T-helper 17 cell (primary cell): ENCODE results near the gene TRABD2B. TPM values are rescaled to one million over a fixed set of nuclear protein-coding genes. Genes with fewer than 3 reads are reported as not detected.

Source experiments
- ATAC-seq: fragments of 150-1000 bp; cut with Tn5 transposase; 2 replicates; pipeline ENCODE4 v1.10.0; 2021; ENCODE audit warnings: mild to moderate bottlenecking, moderate library complexity
- DNase-seq, 3 donors: peaks; one replicate each; pipeline versions ENCODE4 v3.0.0 to v3.0.0-alpha.2; 2020 to 2021
- H3K9me3 ChIP-seq: one replicate; pipeline ENCODE4 v1.7.0; 2013; ENCODE audit warnings: low read length, mild to moderate bottlenecking; ENCODE audit not compliant: control insufficient read depth, poor library complexity, severe bottlenecking
- H3K27ac Mint-ChIP-seq: one replicate; pipeline ENCODE4 v1.8.0; 2022; ENCODE audit warnings: mild to moderate bottlenecking, moderate library complexity, mixed read lengths
- H3K27me3 Mint-ChIP-seq: one replicate; pipeline ENCODE4 v1.8.0; 2022; ENCODE audit warnings: mixed read lengths
- H3K36me3 Mint-ChIP-seq: one replicate; pipeline ENCODE4 v1.8.0; 2022; ENCODE audit warnings: low read depth, mixed read lengths
- H3K4me1 Mint-ChIP-seq: one replicate; pipeline ENCODE4 v1.8.0; 2022; ENCODE audit warnings: mild to moderate bottlenecking, mixed read lengths
- H3K4me3 Mint-ChIP-seq: one replicate; pipeline ENCODE4 v1.8.0; 2022; ENCODE audit warnings: mild to moderate bottlenecking, moderate library complexity, mixed read lengths
- total RNA-seq, 4 donors: library from RNA in 2 of 4; stranded (reverse) in 2 of 4; gene quantifications; one replicate each; pipeline ENCODE4 v1.2.3 and lab custom pipeline; 2022 to 2026

The TRABD2B gene
- total RNA-seq, 2 donors from 2014 or later: not detected

GRCh38 chr1:47912756-47913155, 84.4 kb downstream of the TRABD2B start:
- no peak for DNase-seq
- no peak for ATAC-seq
- no peaks in the 10 kb centered on the region for H3K4me1 Mint-ChIP-seq
- no peaks in the 10 kb centered on the region for H3K36me3 Mint-ChIP-seq
- no peak overlapping the region for H3K27ac Mint-ChIP-seq
- H3K4me3 Mint-ChIP-seq: no peak overlapping the region
- H3K9me3 ChIP-seq: no peaks in the 10 kb centered on the region
- peaks cover 59% of the 10 kb centered on the region for H3K27me3 Mint-ChIP-seq

DNA sequence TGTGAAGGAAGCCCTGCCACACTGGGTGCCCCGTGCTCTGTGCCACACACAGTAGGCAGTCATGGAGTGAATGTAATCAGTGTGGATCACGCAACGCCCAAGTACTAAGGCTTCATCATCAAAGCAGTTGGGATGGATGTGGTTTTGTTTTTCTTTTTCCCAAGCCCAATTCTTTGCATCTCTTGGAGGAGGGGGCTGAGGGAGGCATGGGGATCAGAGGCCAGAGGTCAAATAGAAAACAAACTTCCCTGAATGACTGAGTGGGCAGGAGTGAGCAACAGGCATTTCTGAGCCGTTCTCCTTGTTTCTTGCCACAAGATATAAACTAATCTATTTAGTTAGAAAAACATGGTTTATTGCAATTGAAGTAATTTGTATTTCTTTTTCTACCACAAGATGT, 85.3 kb downstream of the TRABD2B start:
- Mint-ChIP-seq H3K27me3 (peaks cover 64% of the 10 kb centered on the region), H3K27ac (no peak overlapping the region), H3K36me3 (no peaks in the 10 kb centered on the region), H3K4me1 (no peaks in the 10 kb centered on the region), H3K4me3 (no peak overlapping the region)
- no peaks in the 10 kb centered on the region for H3K9me3 ChIP-seq
- DNase-seq: no peak
- ATAC-seq: no peak

GRCh38 chr1:47911424-47911823, 85.8 kb downstream of the TRABD2B start:
- no peaks in the 10 kb centered on the region for H3K9me3 ChIP-seq
- no peak for ATAC-seq
- peaks cover 64% of the 10 kb centered on the region for H3K27me3 Mint-ChIP-seq
- no peak overlapping the region for H3K4me3 Mint-ChIP-seq
- H3K27ac Mint-ChIP-seq: no peak overlapping the region
- H3K36me3 Mint-ChIP-seq: no peaks in the 10 kb centered on the region
- no peak for DNase-seq
- no peaks in the 10 kb centered on the region for H3K4me1 Mint-ChIP-seq

GRCh38 chr1:47908258-47908657, 88.9 kb downstream of the TRABD2B start:
- no peaks in the 10 kb centered on the region for H3K9me3 ChIP-seq
- Mint-ChIP-seq H3K4me1 (no peaks in the 10 kb centered on the region), H3K27me3 (peaks cover 70% of the 10 kb centered on the region), H3K36me3 (no peaks in the 10 kb centered on the region), H3K27ac (no peak overlapping the region), H3K4me3 (no peak overlapping the region)
- ATAC-seq (no peak), DNase-seq (no peak)

DNA sequence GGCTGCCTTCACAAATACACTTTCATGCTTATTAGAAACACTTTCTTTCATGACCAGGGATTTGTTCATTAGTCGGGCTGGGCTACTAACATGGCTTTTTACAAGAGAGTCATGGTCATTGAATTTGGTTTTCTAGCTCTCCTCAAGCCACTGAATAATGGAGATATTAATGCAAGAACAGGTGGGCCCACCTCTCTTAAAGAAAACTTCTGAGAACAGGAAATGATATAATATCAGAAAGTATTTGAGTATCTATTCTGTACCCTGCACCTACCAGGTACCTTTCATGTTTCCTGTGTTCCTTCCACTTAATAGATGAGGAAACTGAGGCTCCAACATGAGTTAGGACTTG, 90.0 kb downstream of the TRABD2B start:
- H3K4me3 Mint-ChIP-seq: no peak overlapping the region
- no peaks in the 10 kb centered on the region for H3K4me1 Mint-ChIP-seq
- H3K9me3 ChIP-seq: no peaks in the 10 kb centered on the region
- ATAC-seq (no peak), DNase-seq (no peak)
- H3K27ac Mint-ChIP-seq: no peak overlapping the region
- no peaks in the 10 kb centered on the region for H3K36me3 Mint-ChIP-seq
- peaks cover 68% of the 10 kb centered on the region for H3K27me3 Mint-ChIP-seq

- DNase-seq: no peak
- H3K9me3 ChIP-seq: no peaks in the 10 kb centered on the region
- Mint-ChIP-seq H3K36me3 (no peaks in the 10 kb centered on the region), H3K4me1 (no peaks in the 10 kb centered on the region), H3K27ac (no peak overlapping the region), H3K27me3 (peaks cover 65% of the 10 kb centered on the region), H3K4me3 (no peak overlapping the region)
- no peak for ATAC-seq
Observed at GRCh38 chr1:47906527-47907176, 90.5 kb downstream of the TRABD2B start.

- Mint-ChIP-seq H3K4me3 (no peak overlapping the region), H3K27me3 (peaks cover 65% of the 10 kb centered on the region), H3K36me3 (no peaks in the 10 kb centered on the region), H3K4me1 (no peaks in the 10 kb centered on the region), H3K27ac (no peak overlapping the region)
- no peak for DNase-seq
- ATAC-seq: no peak
- no peaks in the 10 kb centered on the region for H3K9me3 ChIP-seq
Observed at GRCh38 chr1:47906009-47906432, 91.2 kb downstream of the TRABD2B start.

DNA sequence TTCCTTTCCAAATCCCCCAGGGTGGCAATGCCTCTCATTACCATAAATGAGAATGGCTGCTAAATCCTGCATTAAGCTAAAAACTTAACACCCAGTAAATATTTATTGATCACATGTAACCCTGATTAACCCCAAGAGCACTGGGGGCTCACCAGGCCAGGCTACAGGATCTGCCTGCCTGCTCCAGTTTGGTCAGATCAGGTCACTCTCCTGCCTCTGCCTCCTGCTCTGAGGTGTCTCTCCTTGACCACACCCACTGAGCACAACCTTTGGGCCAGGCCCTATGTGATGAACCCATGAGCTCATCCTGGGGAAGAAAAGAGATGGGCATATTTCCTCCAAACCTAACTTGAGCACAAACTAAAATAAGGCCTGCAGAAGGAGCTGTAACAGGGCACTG, 93.5 kb downstream of the TRABD2B start:
- Mint-ChIP-seq H3K4me3 (no peak overlapping the region), H3K36me3 (no peaks in the 10 kb centered on the region), H3K27ac (no peak overlapping the region), H3K4me1 (no peaks in the 10 kb centered on the region), H3K27me3 (peaks cover 57% of the 10 kb centered on the region)
- ATAC-seq (no peak), DNase-seq (no peak)
- H3K9me3 ChIP-seq: no peaks in the 10 kb centered on the region

DNA sequence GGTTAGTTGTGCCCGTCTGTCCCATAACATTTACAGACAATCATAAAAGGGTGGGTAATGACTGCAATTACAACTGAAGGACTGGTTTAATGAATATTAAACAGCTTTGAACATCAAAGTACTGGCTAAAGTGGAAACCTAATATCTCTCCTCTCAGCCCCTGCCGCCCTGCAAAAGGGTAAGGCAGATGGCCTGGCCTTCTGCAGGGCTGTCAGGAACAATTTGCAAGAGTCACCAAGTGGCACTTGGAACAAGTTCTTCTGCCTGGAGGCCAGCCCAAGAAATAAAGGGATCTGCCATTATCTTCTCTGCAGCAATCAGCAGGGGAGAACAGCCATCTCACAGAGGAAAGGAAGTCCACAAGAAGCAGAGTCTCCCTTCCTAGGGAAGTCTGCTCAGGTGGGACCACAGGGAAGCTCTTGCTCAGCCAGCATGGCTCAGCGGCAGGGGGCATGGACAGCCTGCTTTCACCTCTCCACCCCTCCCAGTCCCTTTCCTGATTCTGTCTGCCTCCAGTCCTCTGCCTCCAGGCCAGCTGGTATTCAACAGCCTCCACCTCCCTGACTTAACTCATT, 96.1 kb downstream of the TRABD2B start:
- Mint-ChIP-seq H3K36me3 (no peaks in the 10 kb centered on the region), H3K27me3 (peaks cover 40% of the 10 kb centered on the region), H3K4me1 (no peaks in the 10 kb centered on the region), H3K27ac (no peak overlapping the region), H3K4me3 (no peak overlapping the region)
- H3K9me3 ChIP-seq: no peaks in the 10 kb centered on the region
- DNase-seq (no peak), ATAC-seq (no peak)

GRCh38 chr1:47898133-47898845, 98.9 kb downstream of the TRABD2B start:
- DNase-seq: no peak
- Mint-ChIP-seq H3K4me1 (no peaks in the 10 kb centered on the region), H3K4me3 (no peak overlapping the region), H3K36me3 (no peaks in the 10 kb centered on the region), H3K27ac (no peak overlapping the region), H3K27me3 (peaks cover 42% of the 10 kb centered on the region)
- ATAC-seq: no peak
- H3K9me3 ChIP-seq: no peaks in the 10 kb centered on the region

GRCh38 chr1:47895279-47896125, 101.7 kb downstream of the TRABD2B start:
- H3K36me3 Mint-ChIP-seq: no peaks in the 10 kb centered on the region
- peaks cover 33% of the 10 kb centered on the region for H3K27me3 Mint-ChIP-seq
- H3K27ac Mint-ChIP-seq: no peak overlapping the region
- no peak overlapping the region for H3K4me3 Mint-ChIP-seq
- no peaks in the 10 kb centered on the region for H3K4me1 Mint-ChIP-seq
- ATAC-seq (no peak), DNase-seq (no peak)
- no peaks in the 10 kb centered on the region for H3K9me3 ChIP-seq

DNA sequence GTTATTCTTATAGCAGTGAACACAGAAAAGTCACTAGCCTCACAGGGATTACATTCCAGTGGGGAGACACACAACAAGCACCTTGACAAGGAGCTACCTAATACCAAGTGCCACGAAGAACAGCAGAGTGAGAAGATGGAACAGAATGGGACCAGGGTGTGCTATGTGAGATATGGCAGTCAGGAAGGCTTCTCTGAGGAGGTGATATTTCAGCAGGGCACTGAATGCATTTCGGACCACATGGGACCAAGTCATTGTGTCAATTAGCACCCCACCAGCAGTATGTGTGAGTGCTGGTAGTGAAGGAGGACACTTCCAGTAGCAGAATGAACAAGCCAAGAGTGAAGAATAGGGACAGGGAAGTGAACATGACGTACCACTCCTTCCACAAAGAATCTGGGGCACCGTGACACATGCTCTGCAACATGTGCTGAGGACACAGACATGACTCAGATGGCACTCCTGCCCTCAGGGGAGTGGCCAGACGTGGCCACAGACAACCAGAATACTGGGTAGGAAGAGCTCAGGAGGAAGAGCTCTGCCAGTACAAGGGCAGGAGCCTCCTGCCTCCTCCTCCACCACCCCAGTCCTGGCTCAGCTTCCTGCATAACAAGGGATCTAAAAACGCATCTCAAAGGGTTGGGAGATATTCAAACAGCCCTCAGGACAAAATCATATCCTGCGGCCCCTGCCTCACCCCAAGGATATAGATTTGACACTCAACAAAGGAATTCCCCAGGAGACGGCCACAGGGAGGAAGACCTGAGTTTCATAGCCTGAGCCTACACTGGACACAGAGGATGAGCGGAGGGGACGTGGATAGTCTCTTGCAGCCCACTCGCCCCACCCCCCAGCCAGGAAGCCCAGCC, 102.5 kb downstream of the TRABD2B start:
- ATAC-seq: no peak
- Mint-ChIP-seq H3K27me3 (peaks cover 29% of the 10 kb centered on the region), H3K36me3 (no peaks in the 10 kb centered on the region), H3K4me3 (no peak overlapping the region), H3K27ac (no peak overlapping the region), H3K4me1 (no peaks in the 10 kb centered on the region)
- no peak for DNase-seq
- no peaks in the 10 kb centered on the region for H3K9me3 ChIP-seq
